DMS153 (cell line): ENCODE measurements around the gene TFPT.

Experiments used
- DNase-seq: peaks from one replicate; lab custom pipeline; 2025; lab: John Stamatoyannopoulos, UW

Gene TFPT

GRCh38 chr19:54077334-54077733 lies 38.1 kb downstream of the TFPT start:
- DNase-seq = no peak

DNA sequence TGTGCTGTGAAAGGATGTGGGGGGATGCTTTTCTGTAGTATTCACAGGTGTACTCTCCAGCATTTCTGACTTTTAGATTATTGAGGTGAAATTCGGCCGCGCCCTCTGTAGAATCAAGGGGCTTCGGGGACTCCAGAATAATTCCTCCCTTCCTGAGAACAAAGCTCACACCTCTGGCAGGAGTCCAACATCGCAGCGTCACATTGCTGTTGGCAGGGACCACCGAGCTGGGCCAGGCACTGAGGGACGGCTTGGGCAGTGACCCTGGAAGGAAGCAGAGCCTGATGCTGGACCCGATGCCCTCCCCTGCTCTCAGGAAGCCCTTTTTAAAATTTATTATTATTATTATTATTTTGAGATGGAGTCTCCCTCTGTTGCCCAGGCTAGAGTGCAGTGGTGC lies 40.6 kb downstream of the TFPT start:
- DNase-seq = no peak

DNA sequence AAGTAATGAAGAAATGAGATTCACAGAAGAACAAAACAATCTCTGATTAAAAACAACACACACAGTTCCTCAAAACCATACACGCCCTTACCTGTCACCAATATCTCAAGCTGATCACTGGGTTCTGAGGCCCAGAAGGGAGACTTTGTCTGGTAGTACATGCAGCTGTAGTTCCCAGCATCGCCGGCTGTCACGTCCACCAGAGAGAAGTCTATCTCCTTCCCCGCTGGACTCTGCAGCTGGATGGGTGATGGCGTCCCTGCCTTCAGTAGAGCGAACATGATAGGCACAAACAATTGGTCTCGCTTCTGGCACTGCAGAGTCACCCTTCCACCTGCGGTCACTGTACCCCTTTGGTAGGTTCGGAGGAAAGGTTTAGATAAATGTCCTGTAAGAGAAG lies 41.6 kb downstream of the TFPT start:
- DNase-seq = no peak

DNA sequence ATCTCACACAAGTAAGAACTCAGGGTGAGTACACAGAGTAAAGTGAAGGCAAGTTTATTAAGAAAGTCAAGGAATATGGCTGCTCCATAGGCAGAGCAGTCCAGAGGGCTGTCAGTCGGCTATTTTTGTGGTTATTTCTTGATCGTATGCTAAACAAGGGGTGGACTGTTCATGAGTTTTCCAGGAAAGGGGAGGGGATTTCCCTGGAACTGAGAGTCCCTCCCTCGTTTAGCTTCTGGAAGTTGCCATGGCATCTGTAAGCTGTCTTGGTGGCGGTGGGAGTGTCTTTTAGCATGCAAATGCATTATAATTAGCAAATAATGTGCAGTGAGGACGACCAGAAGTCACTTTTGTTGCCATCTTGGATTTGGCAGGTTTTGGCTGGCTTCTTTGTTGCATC lies 46.0 kb downstream of the TFPT start:
- no peak for DNase-seq

- no peak for DNase-seq
These were observed 51.9 kb downstream of the TFPT start, which contains the start of gene VSTM1 for GRCh38 chr19:54063350-54064116. Gene VSTM1, minus strand, starts transcription at chr19:54063897. Its CDS starts 120 bp downstream, at chr19:54063777.

DNA sequence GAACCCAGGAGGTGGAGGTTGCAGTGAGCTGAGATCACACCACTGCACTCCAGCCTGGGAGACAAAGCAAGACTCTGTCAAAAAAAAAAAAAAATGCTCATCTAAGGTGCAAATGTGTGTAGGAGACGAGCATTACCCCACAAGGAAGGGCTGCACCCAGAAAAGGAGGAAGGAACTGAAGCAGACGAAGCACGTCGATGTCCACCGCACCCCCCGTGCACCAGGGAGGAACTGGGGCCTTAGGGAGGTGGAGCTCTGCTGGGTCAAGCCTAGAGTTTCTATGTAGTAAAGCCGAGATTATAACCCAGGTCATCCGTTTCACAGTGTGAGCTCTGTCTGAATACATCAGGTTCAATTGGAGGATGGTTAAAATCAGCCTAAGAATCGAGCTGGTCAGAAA lies 52.8 kb downstream of the TFPT start:
- DNase-seq = no peak
